ENCODE data around the gene TCERG1.

Gene TCERG1

GRCh38 chr5:146515473-146516150, 68.5 kb downstream of the TCERG1 start:
- Histone ChIP-seq H3K4me1 (ENCODE audit: control insufficient read depth in 2 of 2, insufficient read depth in 2 of 2, low read length in 2 of 2) (peaks cover 0 to 2% of the 10 kb centered on the region in 2 donors), H3K9ac (ENCODE audit: low read depth in 1 of 2, low read length in 2 of 2) (no peak overlapping the region), H3K27me3 (ENCODE audit: control insufficient read depth in 2 of 2, insufficient read depth in 2 of 2, low read length in 2 of 2) (no peaks in the 10 kb centered on the region), H3K9me3 (ENCODE audit: control insufficient read depth in 2 of 2, low read length in 2 of 2) (no peaks in the 10 kb centered on the region), H3K4me3 (ENCODE audit: low read length in 2 of 2) (no peak overlapping the region), H3K27ac (ENCODE audit: low read depth in 2 of 2, low read length in 2 of 2) (no peak overlapping the region), H3K36me3 (ENCODE audit: control insufficient read depth in 2 of 2, insufficient read depth in 2 of 2, low read length in 2 of 2) (peaks cover 7 to 12% of the 10 kb centered on the region in 2 donors)

DNA sequence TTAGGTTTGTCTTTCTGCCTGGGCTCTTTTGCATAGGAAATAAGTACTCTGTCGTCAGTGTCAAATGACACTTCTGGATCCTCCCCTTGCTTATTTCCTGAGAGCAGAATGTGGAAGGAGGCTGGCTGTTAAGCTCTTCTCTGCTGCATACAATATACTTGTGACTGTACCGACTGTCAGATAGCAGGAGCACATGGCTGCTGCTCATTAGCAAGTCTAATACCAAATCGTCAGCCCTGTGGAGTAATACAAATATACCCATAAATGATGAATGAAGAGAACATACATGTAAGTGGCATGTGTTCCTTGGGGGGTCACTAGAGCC, 69.0 kb downstream of the TCERG1 start, which contains the start of gene GPR151:
GPR151 (minus strand) TSS at position 40 of the 325 bp plus-strand sequence. CDS start 77 bp downstream, outside the sequence.
- H3K4me3 ChIP-seq (ENCODE audit: low read length in 2 of 2) = no peak within 1 kb of the TSS
- H3K9me3 ChIP-seq (ENCODE audit: control insufficient read depth in 2 of 2, low read length in 2 of 2) = no peaks in the 10 kb centered on the region
- H3K27me3 ChIP-seq (ENCODE audit: control insufficient read depth in 2 of 2, insufficient read depth in 2 of 2, low read length in 2 of 2) = no peaks in the 10 kb centered on the region
- H3K9ac ChIP-seq (ENCODE audit: low read depth in 1 of 2, low read length in 2 of 2) = no peak within 1 kb of the TSS
- peaks cover 0 to 2% of the 10 kb centered on the region in 2 donors for H3K4me1 ChIP-seq (ENCODE audit: control insufficient read depth in 2 of 2, insufficient read depth in 2 of 2, low read length in 2 of 2)
- H3K36me3 ChIP-seq (ENCODE audit: control insufficient read depth in 2 of 2, insufficient read depth in 2 of 2, low read length in 2 of 2) = peaks cover 2 to 7% of the 10 kb centered on the region in 2 donors
- no peak within 1 kb of the TSS for H3K27ac ChIP-seq (ENCODE audit: low read depth in 2 of 2, low read length in 2 of 2)

DNA sequence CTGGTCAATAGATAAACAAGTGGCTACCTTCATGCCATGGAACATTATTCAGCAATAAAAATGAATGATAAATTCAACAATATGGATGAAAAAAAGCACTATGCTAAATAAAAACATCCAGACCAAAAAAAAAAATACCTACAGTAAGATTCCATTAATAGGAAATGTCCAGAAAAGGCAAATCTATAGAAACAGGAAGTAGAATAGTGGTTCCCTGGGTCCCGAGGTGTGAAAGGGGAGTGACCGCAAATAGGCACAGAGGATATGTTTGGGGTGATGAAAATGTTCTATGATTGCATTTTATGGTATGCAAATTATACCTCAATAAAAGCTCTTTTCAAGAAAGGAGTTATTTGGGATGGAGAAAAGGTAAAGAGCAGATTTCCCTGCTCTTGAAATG, 72.4 kb downstream of the TCERG1 start:
- Histone ChIP-seq H3K4me3 (ENCODE audit: low read length in 2 of 2) (no peak overlapping the region), H3K27ac (ENCODE audit: low read depth in 2 of 2, low read length in 2 of 2) (no peak overlapping the region), H3K27me3 (ENCODE audit: control insufficient read depth in 2 of 2, insufficient read depth in 2 of 2, low read length in 2 of 2) (peaks cover 0 to 4% of the 10 kb centered on the region in 2 donors), H3K9ac (ENCODE audit: low read depth in 1 of 2, low read length in 2 of 2) (no peak overlapping the region), H3K9me3 (ENCODE audit: control insufficient read depth in 2 of 2, low read length in 2 of 2) (no peaks in the 10 kb centered on the region), H3K36me3 (ENCODE audit: control insufficient read depth in 2 of 2, insufficient read depth in 2 of 2, low read length in 2 of 2) (no peaks in the 10 kb centered on the region), H3K4me1 (ENCODE audit: control insufficient read depth in 2 of 2, insufficient read depth in 2 of 2, low read length in 2 of 2) (no peaks in the 10 kb centered on the region)

DNA sequence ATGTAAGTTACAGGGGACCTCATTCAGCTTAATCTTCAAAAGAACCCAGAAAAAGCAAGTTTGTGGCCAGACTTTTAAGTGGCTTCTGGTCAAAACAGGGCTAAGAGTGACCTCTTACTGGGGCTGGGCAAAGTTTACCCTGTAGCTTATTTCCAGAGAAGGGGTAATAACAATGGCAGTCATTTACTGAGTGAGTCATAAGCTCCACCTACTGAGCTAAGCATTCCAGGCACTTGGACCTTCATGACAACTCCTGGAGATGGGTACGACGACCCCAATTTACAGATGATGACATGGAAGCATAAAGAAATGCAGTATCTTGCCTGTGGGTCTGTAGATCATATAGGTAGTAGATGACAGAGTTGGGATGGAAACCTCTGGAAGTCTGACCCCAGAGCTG, 73.6 kb downstream of the TCERG1 start:
- Histone ChIP-seq H3K27me3 (ENCODE audit: control insufficient read depth in 2 of 2, insufficient read depth in 2 of 2, low read length in 2 of 2) (peaks cover 0 to 4% of the 10 kb centered on the region in 2 donors), H3K36me3 (ENCODE audit: control insufficient read depth in 2 of 2, insufficient read depth in 2 of 2, low read length in 2 of 2) (no peaks in the 10 kb centered on the region), H3K9me3 (ENCODE audit: control insufficient read depth in 2 of 2, low read length in 2 of 2) (no peaks in the 10 kb centered on the region)

DNA sequence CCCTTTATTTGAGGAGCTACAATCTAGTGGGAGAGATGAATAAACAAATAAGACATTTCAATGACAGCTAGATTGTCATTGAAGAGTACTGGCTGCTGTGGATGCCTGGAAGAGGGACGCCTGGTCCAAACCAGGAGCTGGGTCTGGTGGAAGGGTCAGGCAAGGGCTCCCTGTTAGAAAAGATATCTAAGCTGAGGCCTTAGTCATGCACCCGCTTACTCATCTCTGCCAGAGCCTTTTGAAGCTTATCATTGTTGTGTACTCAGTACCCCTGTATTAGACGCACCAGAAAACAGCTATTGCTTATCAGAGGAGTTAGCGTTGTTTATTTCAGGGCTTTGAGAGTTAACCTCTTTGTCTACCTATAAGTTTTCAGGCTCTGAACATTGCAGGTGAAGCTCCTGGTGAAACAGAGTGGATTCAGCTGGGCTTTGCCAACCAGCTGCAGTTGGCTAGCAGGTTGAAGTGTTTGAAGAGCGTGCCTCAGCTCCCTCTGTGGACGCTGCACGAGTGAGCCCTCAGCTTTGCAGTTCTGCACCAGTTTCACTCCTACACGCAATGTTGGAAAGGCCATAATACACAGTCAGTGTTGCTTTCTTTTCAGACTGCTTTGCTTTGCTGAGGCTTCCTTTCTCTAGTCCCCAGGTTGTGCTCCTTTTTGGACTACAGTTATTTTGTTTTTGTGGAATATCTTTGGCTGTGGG, 74.4 kb downstream of the TCERG1 start:
- Histone ChIP-seq H3K27me3 (ENCODE audit: control insufficient read depth in 2 of 2, insufficient read depth in 2 of 2, low read length in 2 of 2) (peaks cover 0 to 4% of the 10 kb centered on the region in 2 donors), H3K4me3 (ENCODE audit: low read length in 2 of 2) (no peak overlapping the region), H3K4me1 (ENCODE audit: control insufficient read depth in 2 of 2, insufficient read depth in 2 of 2, low read length in 2 of 2) (no peaks in the 10 kb centered on the region), H3K9ac (ENCODE audit: low read depth in 1 of 2, low read length in 2 of 2) (no peak overlapping the region), H3K27ac (ENCODE audit: low read depth in 2 of 2, low read length in 2 of 2) (no peak overlapping the region), H3K9me3 (ENCODE audit: control insufficient read depth in 2 of 2, low read length in 2 of 2) (no peaks in the 10 kb centered on the region), H3K36me3 (ENCODE audit: control insufficient read depth in 2 of 2, insufficient read depth in 2 of 2, low read length in 2 of 2) (no peaks in the 10 kb centered on the region)

More for the DNA sequence above, 73.6 kb downstream of the TCERG1 start:
- Histone ChIP-seq H3K4me3 (ENCODE audit: low read length in 2 of 2) (no peak overlapping the region), H3K4me1 (ENCODE audit: control insufficient read depth in 2 of 2, insufficient read depth in 2 of 2, low read length in 2 of 2) (no peaks in the 10 kb centered on the region), H3K9ac (ENCODE audit: low read depth in 1 of 2, low read length in 2 of 2) (no peak overlapping the region), H3K27ac (ENCODE audit: low read depth in 2 of 2, low read length in 2 of 2) (no peak overlapping the region)

DNA sequence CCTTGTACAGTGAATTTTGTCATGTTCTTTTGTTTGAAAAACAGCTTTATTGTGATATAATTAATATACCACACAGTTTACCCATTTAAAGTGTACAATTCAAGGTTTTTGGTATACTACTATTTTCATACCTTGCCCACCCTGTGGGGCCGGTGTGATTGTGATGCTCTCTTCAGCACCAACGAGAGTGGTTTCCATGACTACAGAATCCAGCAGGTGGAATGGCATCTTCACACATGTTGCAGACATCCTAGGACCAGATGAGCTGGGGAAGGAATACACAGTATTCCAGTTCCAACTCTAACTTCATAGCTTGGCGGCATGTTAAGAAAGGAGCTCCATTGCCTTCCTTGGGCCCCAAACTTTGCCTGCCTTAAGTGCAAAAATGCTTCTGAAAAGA, 76.6 kb downstream of the TCERG1 start:
- H3K27ac ChIP-seq (ENCODE audit: low read depth in 2 of 2, low read length in 2 of 2) = no peak overlapping the region
- H3K4me1 ChIP-seq (ENCODE audit: control insufficient read depth in 2 of 2, insufficient read depth in 2 of 2, low read length in 2 of 2) = no peaks in the 10 kb centered on the region
- H3K9ac ChIP-seq (ENCODE audit: low read depth in 1 of 2, low read length in 2 of 2) = no peak overlapping the region
- H3K4me3 ChIP-seq (ENCODE audit: low read length in 2 of 2) = no peak overlapping the region
- no peaks in the 10 kb centered on the region for H3K9me3 ChIP-seq (ENCODE audit: control insufficient read depth in 2 of 2, low read length in 2 of 2)
- H3K27me3 ChIP-seq (ENCODE audit: control insufficient read depth in 2 of 2, insufficient read depth in 2 of 2, low read length in 2 of 2) = peaks cover 0 to 4% of the 10 kb centered on the region in 2 donors
- H3K36me3 ChIP-seq (ENCODE audit: control insufficient read depth in 2 of 2, insufficient read depth in 2 of 2, low read length in 2 of 2) = no peaks in the 10 kb centered on the region

DNA sequence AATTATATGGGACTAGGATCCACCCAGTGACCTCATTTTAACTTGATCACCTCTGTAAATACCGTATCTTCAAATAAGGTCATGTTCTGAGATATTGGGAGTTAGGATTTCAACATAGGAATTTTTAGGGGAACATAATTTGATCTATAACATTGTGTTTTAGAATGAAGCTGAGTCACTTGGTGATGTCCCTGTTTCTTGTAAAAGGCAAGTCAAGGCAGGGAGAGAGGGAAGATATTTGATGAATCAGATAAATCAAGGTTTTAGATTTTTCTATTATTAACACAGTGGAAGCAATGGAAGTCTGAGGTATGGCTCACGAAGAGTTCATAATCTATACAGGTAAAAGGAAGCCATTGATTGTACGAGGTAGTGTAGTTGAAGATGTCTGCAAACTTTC, 80.7 kb downstream of the TCERG1 start:
- Histone ChIP-seq H3K9me3 (ENCODE audit: control insufficient read depth in 2 of 2, low read length in 2 of 2) (no peaks in the 10 kb centered on the region), H3K4me1 (ENCODE audit: control insufficient read depth in 2 of 2, insufficient read depth in 2 of 2, low read length in 2 of 2) (no peaks in the 10 kb centered on the region), H3K4me3 (ENCODE audit: low read length in 2 of 2) (no peak overlapping the region), H3K36me3 (ENCODE audit: control insufficient read depth in 2 of 2, insufficient read depth in 2 of 2, low read length in 2 of 2) (no peaks in the 10 kb centered on the region), H3K27ac (ENCODE audit: low read depth in 2 of 2, low read length in 2 of 2) (no peak overlapping the region), H3K9ac (ENCODE audit: low read depth in 1 of 2, low read length in 2 of 2) (no peak overlapping the region), H3K27me3 (ENCODE audit: control insufficient read depth in 2 of 2, insufficient read depth in 2 of 2, low read length in 2 of 2) (peaks cover 0 to 4% of the 10 kb centered on the region in 2 donors)

DNA sequence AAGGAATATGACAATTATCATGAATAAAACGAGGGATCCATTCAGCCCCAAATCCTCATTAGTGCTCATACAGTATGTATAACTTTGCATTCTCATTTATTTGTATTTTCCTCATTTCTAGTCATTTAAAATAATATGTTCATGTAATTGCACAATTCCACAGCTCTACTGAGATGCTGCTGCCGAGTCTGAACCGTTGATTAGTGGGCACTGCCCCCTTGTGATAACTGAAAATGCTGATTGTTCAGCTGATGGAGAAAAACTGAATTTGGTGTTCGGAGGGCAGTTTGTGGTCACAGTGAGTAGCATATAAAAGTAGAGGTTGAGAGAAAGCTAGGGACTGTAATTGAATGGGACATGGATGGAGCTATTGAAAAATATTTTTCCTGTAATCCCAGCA, 81.1 kb downstream of the TCERG1 start:
- no peaks in the 10 kb centered on the region for H3K9me3 ChIP-seq (ENCODE audit: control insufficient read depth in 2 of 2, low read length in 2 of 2)
- H3K27me3 ChIP-seq (ENCODE audit: control insufficient read depth in 2 of 2, insufficient read depth in 2 of 2, low read length in 2 of 2) = peaks cover 0 to 4% of the 10 kb centered on the region in 2 donors
- H3K36me3 ChIP-seq (ENCODE audit: control insufficient read depth in 2 of 2, insufficient read depth in 2 of 2, low read length in 2 of 2) = no peaks in the 10 kb centered on the region
- no peak overlapping the region for H3K27ac ChIP-seq (ENCODE audit: low read depth in 2 of 2, low read length in 2 of 2)
- no peak overlapping the region for H3K4me3 ChIP-seq (ENCODE audit: low read length in 2 of 2)
- H3K9ac ChIP-seq (ENCODE audit: low read depth in 1 of 2, low read length in 2 of 2) = no peak overlapping the region
- H3K4me1 ChIP-seq (ENCODE audit: control insufficient read depth in 2 of 2, insufficient read depth in 2 of 2, low read length in 2 of 2) = no peaks in the 10 kb centered on the region

DNA sequence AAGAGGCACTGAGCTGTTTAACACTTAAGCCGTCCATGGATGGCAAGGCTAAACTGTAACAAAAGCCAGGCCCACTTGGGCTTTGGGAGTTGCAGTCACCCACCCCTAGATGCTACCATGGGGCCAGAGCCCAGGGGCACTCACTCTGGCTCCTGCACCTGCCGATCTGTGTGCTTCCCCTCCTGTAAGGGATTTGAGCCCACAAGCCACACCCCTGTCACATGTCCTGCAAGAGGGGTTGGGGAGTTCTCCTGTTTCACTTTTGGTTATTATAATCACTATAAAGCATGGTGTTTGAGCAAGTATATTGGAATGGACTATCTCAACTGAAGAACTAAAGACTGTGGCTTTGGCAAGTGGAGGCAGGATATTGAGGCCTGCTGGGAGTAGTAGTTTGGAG, 82.9 kb downstream of the TCERG1 start:
- H3K4me1 ChIP-seq (ENCODE audit: control insufficient read depth in 2 of 2, insufficient read depth in 2 of 2, low read length in 2 of 2) = no peaks in the 10 kb centered on the region
- no peaks in the 10 kb centered on the region for H3K27me3 ChIP-seq (ENCODE audit: control insufficient read depth in 2 of 2, insufficient read depth in 2 of 2, low read length in 2 of 2)
- no peak overlapping the region for H3K27ac ChIP-seq (ENCODE audit: low read depth in 2 of 2, low read length in 2 of 2)
- no peak overlapping the region for H3K9ac ChIP-seq (ENCODE audit: low read depth in 1 of 2, low read length in 2 of 2)
- no peaks in the 10 kb centered on the region for H3K9me3 ChIP-seq (ENCODE audit: control insufficient read depth in 2 of 2, low read length in 2 of 2)
- H3K36me3 ChIP-seq (ENCODE audit: control insufficient read depth in 2 of 2, insufficient read depth in 2 of 2, low read length in 2 of 2) = no peaks in the 10 kb centered on the region
- H3K4me3 ChIP-seq (ENCODE audit: low read length in 2 of 2) = no peak overlapping the region

- Histone ChIP-seq H3K36me3 (ENCODE audit: control insufficient read depth in 2 of 2, insufficient read depth in 2 of 2, low read length in 2 of 2) (no peaks in the 10 kb centered on the region), H3K9ac (ENCODE audit: low read depth in 1 of 2, low read length in 2 of 2) (no peak overlapping the region), H3K4me1 (ENCODE audit: control insufficient read depth in 2 of 2, insufficient read depth in 2 of 2, low read length in 2 of 2) (no peaks in the 10 kb centered on the region), H3K9me3 (ENCODE audit: control insufficient read depth in 2 of 2, low read length in 2 of 2) (no peaks in the 10 kb centered on the region), H3K4me3 (ENCODE audit: low read length in 2 of 2) (no peak overlapping the region), H3K27ac (ENCODE audit: low read depth in 2 of 2, low read length in 2 of 2) (no peak overlapping the region), H3K27me3 (ENCODE audit: control insufficient read depth in 2 of 2, insufficient read depth in 2 of 2, low read length in 2 of 2) (no peaks in the 10 kb centered on the region)
Measured at GRCh38 chr5:146533260-146533857, 86.2 kb downstream of the TCERG1 start.
